Uterus (tissue), 4 donors: ENCODE results near the gene MARCHF5. TPM values are rescaled to one million over a fixed set of nuclear protein-coding genes. Genes with fewer than 3 reads are reported as not detected.

ENCODE experiments used
- DNase-seq, 2 donors: peaks; one replicate each; pipeline ENCODE4 v3.0.0-alpha.2; 2019 to 2020
- H3K27ac ChIP-seq, 2 donors: fragments of 200-600 bp; sonication (generic); 1 replicate in 1 of 2; 2 replicates in 1 of 2; pipeline ENCODE4 v1.5.1; 2016 to 2018
- H3K27me3 ChIP-seq, 2 donors: fragments of 200-600 bp; sonication (generic); one replicate each; pipeline ENCODE4 v1.5.1; 2018 to 2019; ENCODE audit warnings: control low read depth in 1 of 2
- H3K36me3 ChIP-seq, 2 donors: fragments of 200-600 bp; sonication (generic); one replicate each; pipeline ENCODE4 v1.5.1; 2019; ENCODE audit warnings: control low read depth in 1 of 2
- H3K4me1 ChIP-seq, 2 donors: fragments of 200-600 bp; sonication (generic); one replicate each; pipeline ENCODE4 v1.5.1; 2018 to 2019; ENCODE audit warnings: control low read depth in 1 of 2
- H3K4me3 ChIP-seq, 2 donors: fragments of 200-600 bp; sonication (generic); 1 replicate in 1 of 2; 2 replicates in 1 of 2; pipeline ENCODE4 v1.5.1; 2018 to 2019; ENCODE audit warnings: mild to moderate bottlenecking in 1 of 2
- H3K9me3 ChIP-seq, 2 donors: fragments of 200-600 bp; sonication (generic); one replicate each; pipeline ENCODE4 v1.5.1; 2019; ENCODE audit warnings: control low read depth in 1 of 2
- POLR2A ChIP-seq, 2 donors: fragments of 450-650 bp; IDR thresholded peaks; one replicate each; pipeline ENCODE4 v1.6.1; 2016; ENCODE audit warnings: antibody characterized with exemption in 2 of 2, mild to moderate bottlenecking in 1 of 2, moderate library complexity in 1 of 2
- intact Hi-C: fragments of 100-400 bp; cut with DNase I; formaldehyde crosslinking; loops from one replicate; pipeline ENCODE4 v1.15.1; 2023; ENCODE audit warnings: low total_unique reads
- total RNA-seq, 4 donors: library from RNA; depleted of rRNA in 3 of 4; stranded (reverse); fragments of >200 nt in 3 of 4; gene quantifications; one replicate each; pipeline versions ENCODE4 v1.1.0 to v1.2.4, GENCODE V29; 2014 to 2023
- TF ChIP-seq, protein P1 (sequence below), 4 experiments: fragments of 200-600 bp in 2 of 4; fragments of 450-650 bp in 2 of 4; sonication (generic) in 2 of 4; IDR thresholded peaks; one replicate each; pipeline ENCODE4 v1.5.1; 2016 to 2019; ENCODE audit warnings: antibody characterized with exemption in 4 of 4, mild to moderate bottlenecking in 2 of 4, moderate library complexity in 1 of 4
- donor health status: DM: yes; HTN: yes; CAD: no.

Gene MARCHF5, protein sequence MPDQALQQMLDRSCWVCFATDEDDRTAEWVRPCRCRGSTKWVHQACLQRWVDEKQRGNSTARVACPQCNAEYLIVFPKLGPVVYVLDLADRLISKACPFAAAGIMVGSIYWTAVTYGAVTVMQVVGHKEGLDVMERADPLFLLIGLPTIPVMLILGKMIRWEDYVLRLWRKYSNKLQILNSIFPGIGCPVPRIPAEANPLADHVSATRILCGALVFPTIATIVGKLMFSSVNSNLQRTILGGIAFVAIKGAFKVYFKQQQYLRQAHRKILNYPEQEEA
- 10 to 100 TPM in 3 of 4 donors, 1 to 10 TPM in 1; 2.8 to 43.7 (median 22.9) TPM for total RNA-seq

DNA sequence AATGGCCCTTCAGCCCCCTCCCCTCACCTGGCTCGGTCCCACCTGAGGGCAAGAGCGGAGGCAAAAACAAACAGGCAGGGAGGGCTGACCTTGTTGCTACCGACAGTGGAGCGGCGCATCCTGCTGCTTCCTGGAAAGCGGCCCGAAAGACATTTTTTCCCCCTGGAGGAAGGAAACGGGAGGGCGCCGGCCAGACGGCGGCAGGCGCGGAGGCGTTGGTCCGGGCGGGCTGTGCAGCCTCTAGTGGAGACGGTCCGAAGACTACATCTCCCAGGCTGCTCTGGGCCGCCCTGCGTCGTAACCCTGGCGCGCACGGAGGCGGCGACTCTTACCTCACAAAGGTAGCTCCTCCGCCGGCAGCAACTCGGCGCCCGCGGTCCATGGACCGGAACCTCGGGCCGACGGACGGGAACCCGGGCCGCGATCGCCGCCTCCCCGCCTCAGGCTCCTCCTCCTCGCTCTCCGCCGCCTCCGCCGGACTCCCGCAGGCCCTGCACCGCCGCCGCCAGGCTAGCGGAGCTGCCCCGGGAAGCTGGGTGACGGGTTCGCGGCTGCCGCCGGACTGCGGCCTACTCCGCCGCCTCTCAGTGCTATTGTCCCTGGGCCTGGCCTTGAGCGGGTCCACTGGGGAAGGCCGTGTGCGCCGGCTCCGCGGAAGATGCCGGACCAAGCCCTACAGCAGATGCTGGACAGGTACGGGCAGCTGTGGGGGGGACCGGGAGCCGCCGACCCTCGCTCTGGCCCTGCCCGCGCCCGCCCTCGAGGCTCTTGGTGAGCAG, at the start of gene MARCHF5, which contains the start of gene CPEB3:
Gene MARCHF5, plus strand, starts transcription at position 331 of the 779 bp plus-strand sequence. Its CDS starts 328 bp downstream, at position 659.
Gene CPEB3, minus strand, starts transcription at position 242 of the 779 bp plus-strand sequence. CDS start 50,728 bp downstream, outside the sequence.
- Histone ChIP-seq H3K27ac (peak within 1 kb of the TSS; percentile 91 to 95), H3K4me1 (peaks cover 0 to 6% of the 10 kb centered on the region in 2 donors), H3K4me3 (peak within 1 kb of the TSS; percentile 92 to 94), H3K27me3 (no peaks in the 10 kb centered on the region), H3K9me3 (no peaks in the 10 kb centered on the region), H3K36me3 (no peaks in the 10 kb centered on the region)
- DNase-seq = peak; percentile 96
- peak; percentile 83 to 89 for TF ChIP-seq POLR2A (IDR thresholded peaks at IDR 0.05)
- TF ChIP-seq, protein P1, sequence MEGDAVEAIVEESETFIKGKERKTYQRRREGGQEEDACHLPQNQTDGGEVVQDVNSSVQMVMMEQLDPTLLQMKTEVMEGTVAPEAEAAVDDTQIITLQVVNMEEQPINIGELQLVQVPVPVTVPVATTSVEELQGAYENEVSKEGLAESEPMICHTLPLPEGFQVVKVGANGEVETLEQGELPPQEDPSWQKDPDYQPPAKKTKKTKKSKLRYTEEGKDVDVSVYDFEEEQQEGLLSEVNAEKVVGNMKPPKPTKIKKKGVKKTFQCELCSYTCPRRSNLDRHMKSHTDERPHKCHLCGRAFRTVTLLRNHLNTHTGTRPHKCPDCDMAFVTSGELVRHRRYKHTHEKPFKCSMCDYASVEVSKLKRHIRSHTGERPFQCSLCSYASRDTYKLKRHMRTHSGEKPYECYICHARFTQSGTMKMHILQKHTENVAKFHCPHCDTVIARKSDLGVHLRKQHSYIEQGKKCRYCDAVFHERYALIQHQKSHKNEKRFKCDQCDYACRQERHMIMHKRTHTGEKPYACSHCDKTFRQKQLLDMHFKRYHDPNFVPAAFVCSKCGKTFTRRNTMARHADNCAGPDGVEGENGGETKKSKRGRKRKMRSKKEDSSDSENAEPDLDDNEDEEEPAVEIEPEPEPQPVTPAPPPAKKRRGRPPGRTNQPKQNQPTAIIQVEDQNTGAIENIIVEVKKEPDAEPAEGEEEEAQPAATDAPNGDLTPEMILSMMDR (IDR thresholded peaks at IDR 0.05) = peak; percentile 45 to 88 (median 66)
- intact Hi-C loops = no loop called here

DNA sequence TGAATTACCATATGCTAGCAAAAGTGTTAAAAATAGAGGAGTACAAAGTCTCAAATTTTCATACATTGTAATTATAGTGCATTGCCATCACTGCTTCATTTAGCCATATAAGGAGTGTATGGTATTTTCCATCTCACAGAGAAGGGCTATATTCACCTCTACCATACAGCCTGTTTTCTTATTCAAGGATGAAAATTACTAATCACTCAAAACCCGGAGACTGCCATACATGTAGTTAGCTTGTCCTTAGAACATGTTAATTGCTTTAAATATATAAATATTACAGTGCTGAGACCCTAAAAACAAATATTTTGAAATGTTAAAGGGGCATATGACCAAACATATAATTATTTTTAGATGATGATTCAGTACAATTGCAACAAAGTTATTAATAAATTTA, 49.5 kb upstream of the MARCHF5 start:
- Histone ChIP-seq H3K9me3 (no peaks in the 10 kb centered on the region), H3K27me3 (no peaks in the 10 kb centered on the region), H3K27ac (peak overlapping the region; percentile 82), H3K4me1 (peaks cover 0 to 4% of the 10 kb centered on the region in 2 donors), H3K36me3 (no peaks in the 10 kb centered on the region), H3K4me3 (no peak overlapping the region)
- DNase-seq = no peak
- intact Hi-C loops = no loop called here
- TF ChIP-seq, protein P1 (IDR thresholded peaks at IDR 0.05) = no peak
- TF ChIP-seq POLR2A (IDR thresholded peaks at IDR 0.05) = no peak

DNA sequence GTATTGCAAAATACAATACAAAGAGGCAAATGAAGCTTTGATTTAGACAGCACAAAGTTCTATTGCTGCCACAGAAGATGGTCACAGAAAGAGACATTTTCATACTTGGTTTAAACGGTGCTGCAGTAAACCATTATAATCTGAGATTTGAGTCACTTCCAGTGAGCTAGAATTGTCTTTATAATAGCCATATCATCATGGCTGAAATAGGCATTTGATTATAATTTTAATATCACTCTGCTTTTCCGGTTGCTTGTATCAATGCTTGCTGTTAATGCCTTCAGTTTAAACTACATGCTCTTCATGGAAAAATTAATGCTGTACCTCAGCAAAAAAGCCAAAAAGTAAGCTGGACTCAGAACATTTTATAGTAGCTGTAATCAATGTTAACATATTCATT, 48.6 kb upstream of the MARCHF5 start:
- H3K36me3 ChIP-seq = no peaks in the 10 kb centered on the region
- peaks cover 0 to 4% of the 10 kb centered on the region in 2 donors for H3K4me1 ChIP-seq
- no peak overlapping the region for H3K4me3 ChIP-seq
- no peak for TF ChIP-seq POLR2A (IDR thresholded peaks at IDR 0.05)
- TF ChIP-seq, protein P1 (IDR thresholded peaks at IDR 0.05) = no peak
- no peak for DNase-seq
- no peaks in the 10 kb centered on the region for H3K27me3 ChIP-seq
- no peaks in the 10 kb centered on the region for H3K9me3 ChIP-seq
- H3K27ac ChIP-seq = no peak overlapping the region
- intact Hi-C loops = no loop called here

DNA sequence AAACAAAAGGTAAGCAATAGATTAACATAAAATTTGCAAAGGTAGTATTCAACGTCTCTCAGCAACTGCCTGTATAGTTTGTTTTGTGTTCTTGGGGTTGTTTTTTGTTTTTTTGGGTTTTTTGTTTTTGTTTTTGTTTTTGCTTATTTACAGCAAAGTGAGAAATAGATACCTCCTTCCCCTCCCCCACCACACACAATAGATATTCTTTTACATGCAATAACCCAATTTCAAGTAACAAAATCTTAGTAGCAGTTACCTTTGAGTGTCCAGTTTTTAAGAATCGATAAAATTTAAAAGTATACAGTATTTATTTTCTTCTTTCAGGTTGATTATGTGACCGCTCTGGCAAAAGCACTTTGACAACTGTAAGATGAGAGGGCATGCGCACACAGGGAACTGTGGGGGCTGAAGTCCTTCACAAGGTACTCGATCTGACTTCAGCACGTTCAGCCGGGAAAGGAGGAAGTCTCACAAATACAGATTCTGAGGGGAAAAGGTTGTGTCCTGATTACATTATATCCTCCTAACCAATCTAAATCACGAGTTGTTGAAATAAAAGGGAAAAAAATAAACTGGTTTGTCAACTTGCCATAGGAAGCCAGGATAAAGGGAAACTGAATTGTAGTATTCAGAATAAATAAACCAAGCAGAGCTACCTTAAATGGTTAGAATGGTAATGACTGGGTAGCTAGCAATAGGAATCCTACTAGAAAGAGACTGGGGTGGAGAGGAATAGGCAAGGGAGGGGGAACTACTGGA, 47.9 kb upstream of the MARCHF5 start:
- peak overlapping the region in 1 of 2 donors; percentile 3 for H3K4me3 ChIP-seq
- TF ChIP-seq, protein P1 (IDR thresholded peaks at IDR 0.05) = no peak
- TF ChIP-seq POLR2A (IDR thresholded peaks at IDR 0.05) = no peak
- H3K36me3 ChIP-seq = no peaks in the 10 kb centered on the region
- H3K27me3 ChIP-seq = no peaks in the 10 kb centered on the region
- DNase-seq = peak; percentile 30 to 39
- intact Hi-C loops = no loop called here
- H3K27ac ChIP-seq = peak overlapping the region; percentile 22 to 50
- H3K9me3 ChIP-seq = no peaks in the 10 kb centered on the region
- peaks cover 0 to 4% of the 10 kb centered on the region in 2 donors for H3K4me1 ChIP-seq
